B cell (primary cell): ENCODE measurements around the gene TOR2A. TPM values are rescaled to one million over a fixed set of nuclear protein-coding genes. Genes with fewer than 3 reads are reported as not detected.

Experiments
- ATAC-seq: fragments of 200-7000 bp; cut with Tn5 transposase; one replicate; pipeline ENCODE4 v1.10.0; 2021; ENCODE audit warnings: low read depth, mild to moderate bottlenecking, moderate number of reproducible peaks, moderate library complexity
- CTCF ChIA-PET: fragments of 350-600 bp; sonication (Branson Sonifier 250); formaldehyde crosslinking; loops from one replicate; lab custom pipeline; 2021; ENCODE audit warnings: antibody characterized with exemption, inconsistent platforms; lab: Charles Lee
- POLR2A ChIA-PET: fragments of 350-600 bp; sonication (Branson Sonifier 250); formaldehyde crosslinking; loops from one replicate; lab custom pipeline; 2021; ENCODE audit warnings: antibody characterized with exemption; lab: Charles Lee
- DNase-seq: peaks from one replicate; pipeline ENCODE4 v3.0.0; 2013
- H2AFZ ChIP-seq: 2 replicates; pipeline ENCODE4 v1.6.1; 2012; ENCODE audit warnings: mild to moderate bottlenecking, low read depth, low read length; ENCODE audit not compliant: insufficient read depth, poor library complexity, severe bottlenecking
- H3K27ac ChIP-seq, 2 donors: 1 replicate in 1 of 2; 2 replicates in 1 of 2; pipeline ENCODE4 v1.5.1; 2012 to 2013; ENCODE audit warnings: low read length in 2 of 2, mild to moderate bottlenecking in 2 of 2, moderate library complexity in 1 of 2
- H3K27me3 ChIP-seq, 4 experiments: fragments of 200-600 bp in 1 of 4; sonication (generic) in 1 of 4; replicated peaks in 1 of 4; 1 replicate in 2 of 4; 2 replicates in 2 of 4; pipeline versions ENCODE4 v1.6.1 to v1.7.0; 2013 to 2016; ENCODE audit warnings: low read length in 3 of 4, mild to moderate bottlenecking in 2 of 4, mixed read lengths in 1 of 4, moderate library complexity in 1 of 4; ENCODE audit not compliant: insufficient read depth in 4 of 4, control insufficient read depth in 3 of 4; ENCODE audit errors: control extremely low read depth in 1 of 4
- H3K36me3 ChIP-seq, 2 experiments: replicated peaks in 1 of 2; 1 replicate in 1 of 2; 2 replicates in 1 of 2; pipeline versions ENCODE4 v1.6.1 to v1.7.1; 2013; ENCODE audit warnings: low read length in 1 of 2; ENCODE audit not compliant: insufficient read depth in 2 of 2, control insufficient read depth in 1 of 2; ENCODE audit errors: control extremely low read depth in 1 of 2, extremely low read depth in 1 of 2
- H3K4me1 ChIP-seq, 2 donors: fragments of 200-600 bp in 1 of 2; sonication (generic) in 1 of 2; 1 replicate in 1 of 2; 2 replicates in 1 of 2; pipeline versions ENCODE4 v1.5.1 to v1.6.1; 2013 to 2017; ENCODE audit warnings: low read length in 2 of 2; ENCODE audit not compliant: control insufficient read depth in 2 of 2, insufficient read depth in 2 of 2
- H3K4me2 ChIP-seq: replicated peaks from 2 replicates; pipeline ENCODE3; 2012; ENCODE audit warnings: mild to moderate bottlenecking, low read depth, low read length; ENCODE audit not compliant: poor library complexity, severe bottlenecking
- H3K4me3 ChIP-seq, 5 experiments: fragments of 200-600 bp in 1 of 5; sonication (generic) in 1 of 5; 1 replicate in 3 of 5; 2 replicates in 2 of 5; pipeline versions ENCODE4 v1.5.1 to v1.7.0; 2011 to 2016; ENCODE audit warnings: low read length in 4 of 5, mild to moderate bottlenecking in 4 of 5, low read depth in 2 of 5, control low read depth in 1 of 5, moderate library complexity in 1 of 5; ENCODE audit not compliant: insufficient read depth in 1 of 5; ENCODE audit errors: control extremely low read depth in 1 of 5, extremely low read depth in 1 of 5
- H3K79me2 ChIP-seq: fragments of 200-600 bp; sonication (generic); one replicate; pipeline ENCODE4 v1.6.0; 2016; ENCODE audit warnings: low read length; ENCODE audit not compliant: control insufficient read depth, insufficient read depth
- H3K9ac ChIP-seq: fragments of 200-600 bp; sonication (generic); 2 replicates; pipeline ENCODE4 v1.6.1; 2017; ENCODE audit warnings: mild to moderate bottlenecking, low read length, moderate library complexity
- H3K9me3 ChIP-seq, 3 donors: one replicate each; pipeline versions ENCODE4 v1.6.1 to v1.7.1; 2013; ENCODE audit warnings: low read length in 2 of 3; ENCODE audit not compliant: control insufficient read depth in 2 of 3, insufficient read depth in 1 of 3; ENCODE audit errors: control extremely low read depth in 1 of 3
- H4K20me1 ChIP-seq: 2 replicates; pipeline ENCODE4 v1.6.0; 2012; ENCODE audit warnings: mild to moderate bottlenecking, low read length; ENCODE audit not compliant: insufficient read depth, control insufficient read depth, poor library complexity, severe bottlenecking
- H3K27ac Mint-ChIP-seq: one replicate; pipeline ENCODE4 v1.8.0; 2021; ENCODE audit warnings: mixed read lengths
- H3K27me3 Mint-ChIP-seq: one replicate; pipeline ENCODE4 v1.8.0; 2021; ENCODE audit warnings: mixed read lengths
- H3K4me1 Mint-ChIP-seq: one replicate; pipeline ENCODE4 v1.8.0; 2021; ENCODE audit warnings: mixed read lengths
- H3K4me3 Mint-ChIP-seq: one replicate; pipeline ENCODE4 v1.8.0; 2021; ENCODE audit warnings: mixed read lengths
- H3K9me3 Mint-ChIP-seq: one replicate; pipeline ENCODE4 v1.8.0; 2022; ENCODE audit warnings: mixed read lengths; ENCODE audit not compliant: insufficient read depth
- EZH2 ChIP-seq: IDR thresholded peaks from 2 replicates; pipeline ENCODE4 v1.6.1; 2012; ENCODE audit warnings: borderline replicate concordance, low read depth, mild to moderate bottlenecking, moderate library complexity, low read length; ENCODE audit not compliant: insufficient read depth, poor library complexity, severe bottlenecking
- WGBS: methylation state at CpG from one replicate; pipeline ENCODE4 v1.1.5; 2013; ENCODE audit warnings: missing lambda C conversion rate; ENCODE audit not compliant: insufficient coverage; 5-methylcytosine and 5-hydroxymethylcytosine counted together
- intact Hi-C: fragments of 100-400 bp; cut with micrococcal nuclease; formaldehyde crosslinking; loops from one replicate; pipeline ENCODE4 v1.10.0; 2022
- polyA plus RNA-seq: library from polyadenylated mRNA; depleted of rRNA; stranded (reverse); fragments of >200 nt; gene quantifications from 2 replicates; pipeline ENCODE4 v1.2.3, GENCODE V29; 2012
- total RNA-seq, 2 donors: library from RNA; stranded (reverse); fragments of 120-200 nt in 1 of 2; gene quantifications; 1 replicate in 1 of 2; 2 replicates in 1 of 2; pipeline versions ENCODE4 v1.2.3 to v1.2.4, GENCODE V29; 2013 to 2022
- TF ChIP-seq, protein P1 (sequence below): fragments of 200-600 bp; IDR thresholded peaks from one replicate; pipeline ENCODE4 v1.8.0; 2022; ENCODE audit warnings: antibody characterized with exemption, mild to moderate bottlenecking

Gene TOR2A
- total and polyA plus RNA-seq, 2 donors (not counting 1 experiment from before 2014, with no cell fraction given), result 15.8 to 26.5 TPM

DNA sequence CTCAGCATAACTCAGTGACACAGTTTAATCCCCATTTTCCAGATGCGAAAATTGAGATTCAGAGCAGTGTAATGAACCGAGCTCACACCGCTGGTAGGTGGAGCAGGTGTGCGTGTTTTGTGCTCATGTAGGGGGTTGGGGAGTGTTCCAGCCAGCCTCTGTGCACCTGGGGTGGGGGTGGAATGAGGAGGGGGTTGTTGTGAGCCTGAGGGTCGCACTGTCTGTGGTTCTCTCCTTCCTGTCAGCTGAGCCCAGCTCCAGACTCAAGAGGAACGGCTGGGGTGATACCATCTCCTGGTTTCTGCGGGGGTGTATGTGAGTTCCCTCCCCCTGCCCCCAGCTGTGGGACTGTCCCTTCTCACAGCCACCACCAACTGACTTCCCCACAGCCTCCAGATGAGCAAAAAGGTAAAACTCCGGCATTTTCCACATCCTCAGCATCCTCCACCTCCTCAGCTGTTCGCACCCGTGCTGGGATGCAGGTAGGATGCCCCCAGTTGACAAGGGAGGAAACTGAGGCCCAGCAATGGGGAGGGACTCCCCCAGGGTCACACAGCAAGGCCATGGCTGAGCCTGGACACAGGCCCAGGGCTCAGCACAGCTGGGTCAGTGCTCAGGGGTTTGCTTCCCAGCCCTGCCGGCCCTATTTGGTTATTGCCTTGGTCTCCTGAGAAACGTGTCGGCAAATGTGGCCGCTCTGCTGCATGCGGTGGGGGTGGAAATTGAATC, 41.3 kb upstream of the TOR2A start:
- no peaks in the 10 kb centered on the region for H3K9me3 ChIP-seq
- peak overlapping the region; percentile 97 for H3K27ac Mint-ChIP-seq
- peaks cover 79% of the 10 kb centered on the region for H3K79me2 ChIP-seq
- peaks cover 35 to 77% of the 10 kb centered on the region in 2 donors for H3K4me1 ChIP-seq
- H3K9me3 Mint-ChIP-seq, result no peaks in the 10 kb centered on the region
- H3K9ac ChIP-seq, result peak overlapping the region; percentile 76
- peak overlapping the region; percentile 55 to 97 for H3K27ac ChIP-seq
- DNase-seq, result peak; percentile 90
- no peaks in the 10 kb centered on the region for H3K27me3 Mint-ChIP-seq
- ChIA-PET POLR2A (interaction anchor here (0.6 to 2.7 kb wide), 6 partner anchors 9 to 352 kb away, joined by 3 to 16 read pairs (median 4); partner anchors contain the start of genes CDK9, TOR2A and ZNF79), CTCF (interaction anchor here (0.6 to 2.4 kb wide), 7 partner anchors 9 to 166 kb away, joined by 3 to 13 read pairs (median 4); partner anchors contain the start of genes CDK9, PIP5KL1 and TOR2A)
- H4K20me1 ChIP-seq, result peaks cover 59% of the 10 kb centered on the region
- H3K4me3 ChIP-seq, result peak overlapping the region; percentile 64 to 91 (median 83)
- ATAC-seq, result peak; percentile 52
- no peak for TF ChIP-seq EZH2
- TF ChIP-seq, protein P1, sequence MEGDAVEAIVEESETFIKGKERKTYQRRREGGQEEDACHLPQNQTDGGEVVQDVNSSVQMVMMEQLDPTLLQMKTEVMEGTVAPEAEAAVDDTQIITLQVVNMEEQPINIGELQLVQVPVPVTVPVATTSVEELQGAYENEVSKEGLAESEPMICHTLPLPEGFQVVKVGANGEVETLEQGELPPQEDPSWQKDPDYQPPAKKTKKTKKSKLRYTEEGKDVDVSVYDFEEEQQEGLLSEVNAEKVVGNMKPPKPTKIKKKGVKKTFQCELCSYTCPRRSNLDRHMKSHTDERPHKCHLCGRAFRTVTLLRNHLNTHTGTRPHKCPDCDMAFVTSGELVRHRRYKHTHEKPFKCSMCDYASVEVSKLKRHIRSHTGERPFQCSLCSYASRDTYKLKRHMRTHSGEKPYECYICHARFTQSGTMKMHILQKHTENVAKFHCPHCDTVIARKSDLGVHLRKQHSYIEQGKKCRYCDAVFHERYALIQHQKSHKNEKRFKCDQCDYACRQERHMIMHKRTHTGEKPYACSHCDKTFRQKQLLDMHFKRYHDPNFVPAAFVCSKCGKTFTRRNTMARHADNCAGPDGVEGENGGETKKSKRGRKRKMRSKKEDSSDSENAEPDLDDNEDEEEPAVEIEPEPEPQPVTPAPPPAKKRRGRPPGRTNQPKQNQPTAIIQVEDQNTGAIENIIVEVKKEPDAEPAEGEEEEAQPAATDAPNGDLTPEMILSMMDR, result no peak
- H2AFZ ChIP-seq, result peak overlapping the region; percentile 5
- H3K4me3 Mint-ChIP-seq, result peak overlapping the region; percentile 100
- H3K4me1 Mint-ChIP-seq, result peaks cover 56% of the 10 kb centered on the region
- 0% methylated on average over 14 of the region's 15 CpGs for WGBS
- H3K36me3 ChIP-seq, result peaks cover 0 to 36% of the 10 kb centered on the region in 2 experiments
- no peaks in the 10 kb centered on the region for H3K27me3 ChIP-seq
- peak overlapping the region; percentile 93 for H3K4me2 ChIP-seq
- intact Hi-C loops, result loop anchor here (1.0 to 10.0 kb wide), 3 partner anchors 9 to 348 kb away; partner anchors contain the start of genes PTGES2 and STXBP1

DNA sequence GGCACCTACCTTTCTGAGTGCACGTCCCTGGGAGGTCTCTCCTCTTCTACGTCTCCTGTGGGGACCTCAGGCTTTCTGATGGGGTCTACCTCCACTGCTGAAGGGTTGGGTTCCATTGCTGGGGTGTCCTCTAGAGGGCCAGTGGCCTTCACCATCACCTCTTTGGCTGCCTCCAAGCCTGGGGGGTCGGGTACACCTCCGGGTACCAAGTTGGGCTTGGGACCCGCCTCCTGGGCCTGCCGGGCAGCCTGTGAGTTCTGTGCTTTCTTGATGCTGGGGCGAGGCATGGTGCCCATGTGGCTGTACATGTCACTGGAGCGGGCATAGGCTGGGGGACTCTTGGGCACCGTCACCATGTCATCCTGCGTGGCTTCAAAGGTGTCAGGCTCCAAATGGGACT, 38.9 kb upstream of the TOR2A start:
- WGBS, result 98% methylated on average over 9 of the region's 10 CpGs
- Histone ChIP-seq H3K9me3 (no peaks in the 10 kb centered on the region), H3K9ac (no peak overlapping the region), H3K4me1 (peaks cover 35 to 76% of the 10 kb centered on the region in 2 donors), H2AFZ (no peak overlapping the region), H3K79me2 (peaks cover 93% of the 10 kb centered on the region), H3K27me3 (no peaks in the 10 kb centered on the region), H3K4me2 (no peak overlapping the region), H3K36me3 (peaks cover 0 to 52% of the 10 kb centered on the region in 2 experiments), H3K4me3 (no peak overlapping the region), H4K20me1 (peaks cover 83% of the 10 kb centered on the region), H3K27ac (peak overlapping the region in 1 of 2 donors; percentile 57)
- Mint-ChIP-seq H3K27me3 (no peaks in the 10 kb centered on the region), H3K9me3 (no peaks in the 10 kb centered on the region), H3K27ac (peak overlapping the region; percentile 42), H3K4me1 (peaks cover 64% of the 10 kb centered on the region), H3K4me3 (peak overlapping the region; percentile 7)
- intact Hi-C loops, result loop anchor here (10.0 kb wide), 2 partner anchors 159 to 351 kb away; partner anchors contain the start of genes PTGES2 and STXBP1
- POLR2A ChIA-PET, result no interaction called here
- CTCF ChIA-PET, result interaction anchor here (2.4 to 5.2 kb wide), 2 partner anchors 10 to 11 kb away, joined by 13 to 47 read pairs; partner anchors contain the start of gene CDK9
- DNase-seq (no peak), ATAC-seq (no peak)
- TF ChIP-seq, protein P1, result no peak
- TF ChIP-seq EZH2, result no peak
